Mucosa of descending colon (tissue), 3 donors: ENCODE measurements around the gene LCE4A. TPM values are rescaled to one million over a fixed set of nuclear protein-coding genes. Genes with fewer than 3 reads are reported as not detected.
"Not testable (repeated sequence)": the region's sequence is repeated elsewhere in the genome, so short reads cannot be mapped to it uniquely, and the experiment has no call there.

Experiments used
- ATAC-seq: fragments of 200-7000 bp; cut with Tn5 transposase; one replicate; pipeline ENCODE4 v1.9.1; 2020; ENCODE audit warnings: mild to moderate bottlenecking, moderate library complexity
- DNase-seq, 3 donors: peaks; one replicate each; pipeline ENCODE4 v3.0.0-alpha.2; 2020
- H3K36me3 ChIP-seq: fragments of 200-600 bp; one replicate; pipeline ENCODE4 v1.8.0; 2021; ENCODE audit warnings: low read depth, mild to moderate bottlenecking
- H3K4me1 ChIP-seq: fragments of 200-600 bp; one replicate; pipeline ENCODE4 v1.8.0; 2021; ENCODE audit warnings: low read depth, mild to moderate bottlenecking
- H3K4me3 ChIP-seq: fragments of 200-600 bp; one replicate; pipeline ENCODE4 v1.8.0; 2021; ENCODE audit warnings: mild to moderate bottlenecking
- H3K9me3 ChIP-seq: fragments of 200-600 bp; one replicate; pipeline ENCODE4 v1.8.0; 2021; ENCODE audit warnings: mild to moderate bottlenecking
- CTCF ChIP-seq: fragments of 200-600 bp; IDR thresholded peaks from one replicate; pipeline ENCODE4 v1.8.0; 2022; ENCODE audit warnings: antibody characterized with exemption, mild to moderate bottlenecking
- intact Hi-C, 2 donors: fragments of 100-400 bp; cut with DNase I in 1 of 2; cut with micrococcal nuclease in 1 of 2; formaldehyde crosslinking; loops; one replicate each; pipeline versions ENCODE4 v1.11.0 to v1.11.1; 2022; cut with DNase I, micrococcal nuclease
- long read RNA-seq, 2 donors: library from polyadenylated mRNA; unstranded; transcript quantifications; one replicate each; pipeline ENCODE4 v2.0.0, GENCODE V29; 2019 to 2021
- total RNA-seq, 3 donors: library from RNA; stranded (reverse); fragmentation: NEBNext Ultra II Directional in 2 of 3; extraction: Animal tissue kit (Norgen Biotek cat#: 25700) in 2 of 3; gene quantifications; one replicate each; pipeline versions ENCODE4 v1.2.1 to v1.2.4, GENCODE V29; 2021 to 2023
- donor health status: DM: no; HTN: no; CAD: no; lungs with moderate emphysema.
- donor health status: DM: no; HTN: no; CAD: no.
- donor health status: DM: no; HTN: yes; CAD: no.

LCE4A gene
- total RNA-seq = not detected
- long read RNA-seq, donor 1 = 0 reads
- long read RNA-seq, donor 2 = 0 reads

DNA sequence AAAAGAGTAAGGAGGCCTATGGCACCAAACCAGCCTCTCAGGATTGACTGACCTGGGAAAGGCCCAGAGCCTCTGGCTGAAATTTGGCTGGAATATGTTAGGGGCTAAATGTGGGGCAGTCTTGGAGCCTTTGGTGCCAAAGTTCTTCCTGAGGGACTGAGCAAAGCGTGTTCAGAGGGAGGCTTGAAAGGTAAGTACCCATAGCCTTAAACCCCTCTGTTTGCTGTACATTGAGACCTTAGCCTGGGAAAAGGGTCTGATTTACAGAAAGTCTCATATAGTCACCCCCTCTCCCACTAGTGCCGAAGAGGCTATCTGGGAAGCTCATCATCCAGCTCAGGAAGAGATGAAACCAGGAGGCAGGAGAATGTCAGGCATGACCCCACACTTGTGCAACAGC lies at the start of gene LCE4A:
Gene LCE4A (plus strand): TSS at position 301 of the 400 bp plus-strand sequence. CDS start 916 bp downstream, outside the sequence.
- DNase-seq = no peak
- Histone ChIP-seq H3K9me3 (no peaks in the 10 kb centered on the region), H3K4me1 (no peaks in the 10 kb centered on the region), H3K4me3 (no peak within 1 kb of the TSS), H3K36me3 (no peaks in the 10 kb centered on the region)
- intact Hi-C loops = no loop called here
- no peak for TF ChIP-seq CTCF
- ATAC-seq = no peak

- DNase-seq = no peak
- Histone ChIP-seq H3K4me3 (no peak overlapping the region), H3K9me3 (no peaks in the 10 kb centered on the region), H3K4me1 (no peaks in the 10 kb centered on the region), H3K36me3 (no peaks in the 10 kb centered on the region)
- intact Hi-C loops = no loop called here
- no peak for TF ChIP-seq CTCF
- no peak for ATAC-seq
Observed at GRCh38 chr1:152658649-152659048, 49.3 kb upstream of the LCE4A start.

GRCh38 chr1:152663098-152663497 lies 44.9 kb upstream of the LCE4A start, which contains the start of gene LCE2D:
TSS of gene LCE2D (plus strand) at chr1:152663380. CDS start at chr1:152664106, 726 bp downstream.
- TF ChIP-seq CTCF = no peak
- DNase-seq (no peak), ATAC-seq (no peak)
- no peaks in the 10 kb centered on the region for H3K36me3 ChIP-seq
- H3K4me1 ChIP-seq = no peaks in the 10 kb centered on the region
- no peaks in the 10 kb centered on the region for H3K9me3 ChIP-seq
- H3K4me3 ChIP-seq = no peak within 1 kb of the TSS
- intact Hi-C loops = no loop called here

DNA sequence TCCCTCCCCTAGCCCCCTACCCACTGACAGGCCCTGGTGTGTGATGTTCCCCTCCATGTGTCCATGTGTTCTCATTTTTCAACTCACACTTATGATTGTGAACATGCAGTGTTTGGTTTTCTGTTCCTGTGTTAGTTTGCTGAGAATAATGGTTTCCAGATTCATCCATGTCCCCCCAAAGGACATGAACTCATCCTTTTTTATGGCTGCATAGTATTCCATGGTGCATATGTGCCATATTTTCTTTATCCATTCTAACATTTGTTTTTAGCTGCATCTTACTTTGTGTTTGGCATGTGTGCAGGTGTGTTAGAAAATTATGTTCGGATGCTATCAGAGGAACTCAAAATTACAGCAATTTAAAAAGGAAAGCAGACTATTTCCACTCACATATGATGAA lies 41.8 kb upstream of the LCE4A start:
- H3K9me3 ChIP-seq, H3K4me1 ChIP-seq, intact Hi-C loops, H3K36me3 ChIP-seq, ATAC-seq, H3K4me3 ChIP-seq, DNase-seq: not testable (repeated sequence)

GRCh38 chr1:152667648-152668047 lies 40.3 kb upstream of the LCE4A start:
- intact Hi-C loops = no loop called here
- no peaks in the 10 kb centered on the region for H3K9me3 ChIP-seq
- no peak overlapping the region for H3K4me3 ChIP-seq
- TF ChIP-seq CTCF = no peak
- ATAC-seq = no peak
- DNase-seq = no peak
- no peaks in the 10 kb centered on the region for H3K36me3 ChIP-seq
- H3K4me1 ChIP-seq = no peaks in the 10 kb centered on the region

DNA sequence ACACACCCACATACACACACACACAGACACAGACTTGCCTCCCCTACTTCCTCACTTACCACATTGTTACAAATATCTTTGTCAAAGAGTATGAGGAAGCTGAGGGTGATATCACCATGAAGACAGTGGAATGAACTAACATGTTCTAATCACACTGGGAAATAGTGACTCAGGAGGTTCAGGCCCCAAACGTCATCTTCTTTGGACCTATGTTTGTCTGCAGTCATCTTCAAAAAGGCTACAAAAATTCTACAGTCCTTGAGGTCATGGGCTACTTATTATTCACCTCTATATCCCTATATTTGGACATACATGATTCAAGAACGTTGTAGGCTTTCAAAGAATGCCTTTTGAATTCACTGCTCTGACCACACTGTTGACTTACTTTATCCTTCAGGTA lies 34.9 kb upstream of the LCE4A start:
- no peak overlapping the region for H3K4me3 ChIP-seq
- no peak for ATAC-seq
- TF ChIP-seq CTCF = no peak
- no peak for DNase-seq
- H3K9me3 ChIP-seq = no peaks in the 10 kb centered on the region
- H3K4me1 ChIP-seq = no peaks in the 10 kb centered on the region
- no peaks in the 10 kb centered on the region for H3K36me3 ChIP-seq
- intact Hi-C loops = no loop called here

GRCh38 chr1:152674983-152675382 lies 33.0 kb upstream of the LCE4A start, which contains the start of gene LCE2C:
TSS of gene LCE2C (plus strand) at chr1:152675279. CDS start at chr1:152676016, 737 bp downstream.
- H3K9me3 ChIP-seq, H3K4me1 ChIP-seq, H3K36me3 ChIP-seq, intact Hi-C loops, ATAC-seq, H3K4me3 ChIP-seq, DNase-seq: not testable (repeated sequence)
